K562 (cell line): ENCODE results near the gene TMEM25. TPM values are rescaled to one million over a fixed set of nuclear protein-coding genes. Genes with fewer than 3 reads are reported as not detected.

Source experiments
- ATAC-seq: fragments of 200-7000 bp; cut with Tn5 transposase; 3 replicates; pipeline ENCODE4 v1.9.1; 2020; ENCODE audit warnings: moderate library complexity
- BruUV-seq: library from RNA; stranded (reverse); fragments of 400-500 nt; replicated peaks from 2 replicates; lab custom pipeline; 2021; lab: Mats Ljungman, UMichigan
- CTCF ChIA-PET: fragments of 300-600 bp; formaldehyde crosslinking; extraction: SDS; loops from one replicate; lab custom pipeline; 2021; ENCODE audit warnings: low intra/inter-chr PET ratio; lab: Yijun Ruan, JAX
- POLR2A ChIA-PET: fragments of 300-600, 350-650 bp; sonication (Branson Sonifier 250); formaldehyde crosslinking; extraction: SDS; loops from one replicate; lab custom pipeline; 2021; ENCODE audit warnings: antibody characterized with exemption, inconsistent platforms; lab: Yijun Ruan, JAX
- DNase-seq, 4 experiments: peaks; one replicate each; pipeline versions ENCODE4 v3.0.0 to v3.0.0-alpha.2; 2011 to 2018; ENCODE audit warnings: low spot score in 3 of 4, mixed read lengths in 3 of 4; ENCODE audit errors: extremely low read depth in 1 of 4
- FAIRE-seq: peaks from 2 replicates; lab custom pipeline; 2011; peaks lifted over from hg19 to GRCh38; lab: Jason Lieb, UNC
- H2AFZ ChIP-seq: 2 replicates; pipeline ENCODE4 v1.6.0; 2011; ENCODE audit warnings: low read depth, low read length, control low read depth, inconsistent platforms
- H3K27ac ChIP-seq: fragments of 200-600 bp; 3 replicates; pipeline ENCODE4 v1.8.0; 2011; ENCODE audit warnings: low read depth, mild to moderate bottlenecking, control low read depth, inconsistent platforms, low read length, moderate library complexity, mixed read lengths; ENCODE audit errors: extremely low read depth
- H3K27me3 ChIP-seq, 2 experiments: fragments of 300-600 bp in 1 of 2; 2 replicates in 1 of 2; 3 replicates in 1 of 2; pipeline versions ENCODE4 v1.6.0 to v1.8.0; 2011; ENCODE audit warnings: inconsistent platforms in 2 of 2, low read length in 2 of 2, mild to moderate bottlenecking in 1 of 2, mixed read lengths in 1 of 2, moderate library complexity in 1 of 2; ENCODE audit not compliant: control insufficient read depth in 2 of 2, insufficient read depth in 2 of 2
- H3K36me3 ChIP-seq: fragments of 300-600 bp; 3 replicates; pipeline ENCODE4 v1.8.0; 2011; ENCODE audit warnings: mild to moderate bottlenecking, low read length, inconsistent platforms; ENCODE audit not compliant: control insufficient read depth, insufficient read depth
- H3K4me1 ChIP-seq, 2 experiments: fragments of 200-600 bp in 1 of 2; replicated peaks in 1 of 2; 2 replicates in 1 of 2; 3 replicates in 1 of 2; pipeline versions ENCODE4 v1.5.1 to v1.8.0; 2011; ENCODE audit warnings: inconsistent platforms in 2 of 2, low read length in 2 of 2, mild to moderate bottlenecking in 1 of 2, mixed read lengths in 1 of 2, moderate library complexity in 1 of 2; ENCODE audit not compliant: control insufficient read depth in 2 of 2, insufficient read depth in 2 of 2
- H3K4me2 ChIP-seq: 2 replicates; pipeline ENCODE4 v1.6.1; 2011; ENCODE audit warnings: low read length, control low read depth, inconsistent platforms, mixed read lengths; ENCODE audit not compliant: insufficient read depth
- H3K4me3 ChIP-seq: fragments of 200-600 bp; sonication (generic), shearing (Covaris generic); 2 replicates; pipeline ENCODE4 v1.5.1; 2016; ENCODE audit warnings: control low read depth, inconsistent platforms
- H3K79me2 ChIP-seq: fragments of 200-600 bp; 3 replicates; pipeline ENCODE4 v1.8.0; 2011; ENCODE audit warnings: low read length, inconsistent platforms; ENCODE audit not compliant: control insufficient read depth, insufficient read depth
- H3K9ac ChIP-seq, 2 experiments: 2 replicates each; pipeline versions ENCODE4 v1.6.0 to v1.6.1; 2011; ENCODE audit warnings: low read depth in 2 of 2, low read length in 2 of 2, control low read depth in 1 of 2, inconsistent platforms in 1 of 2, mild to moderate bottlenecking in 1 of 2, mixed read lengths in 1 of 2; ENCODE audit not compliant: insufficient read depth in 1 of 2
- H3K9me1 ChIP-seq: one replicate; pipeline ENCODE4 v1.6.0; 2011; ENCODE audit warnings: inconsistent platforms, mild to moderate bottlenecking, low read length, moderate library complexity; ENCODE audit not compliant: control insufficient read depth, insufficient read depth
- H3K9me3 ChIP-seq: replicated peaks from 2 replicates; pipeline ENCODE4 v1.5.1; 2011; ENCODE audit warnings: low read depth, low read length, inconsistent platforms; ENCODE audit not compliant: control insufficient read depth, insufficient read depth
- H4K20me1 ChIP-seq: replicated peaks from 2 replicates; pipeline ENCODE4 v1.6.1; 2011; ENCODE audit warnings: low read length, inconsistent platforms, mixed read lengths; ENCODE audit not compliant: control insufficient read depth, insufficient read depth
- ATF1 ChIP-seq, 2 experiments: fragments of 450-650 bp in 1 of 2; IDR thresholded peaks; 2 replicates each; pipeline ENCODE4 v1.6.1; 2016; ENCODE audit warnings: missing compliant biosample characterization in 1 of 2, missing genetic modification characterization in 1 of 2
- JUN ChIP-seq, 2 experiments: sonication (generic) in 1 of 2; formaldehyde crosslinking in 1 of 2; IDR thresholded peaks; 2 replicates each; pipeline versions ENCODE4 v1.6.1 to v1.8.0; 2012 to 2022; ENCODE audit warnings: borderline replicate concordance in 2 of 2, mild to moderate bottlenecking in 2 of 2, improper control_type of control experiment in 1 of 2, low read depth in 1 of 2, low read length in 1 of 2, missing genetic modification reagents in 1 of 2
- MAX ChIP-seq: sonication (generic); formaldehyde crosslinking; IDR thresholded peaks from 2 replicates; pipeline ENCODE4 v1.9.0; 2022; ENCODE audit warnings: mild to moderate bottlenecking, missing genetic modification reagents
- PHB2 ChIP-seq: fragments of 450-650 bp; IDR thresholded peaks from 2 replicates; pipeline ENCODE4 v1.6.1; 2017; ENCODE audit warnings: low read depth
- PHF8 ChIP-seq: fragments of 200-600 bp; sonication (generic); IDR thresholded peaks from 2 replicates; pipeline ENCODE4 v1.6.1; 2012; ENCODE audit warnings: mixed run types, mild to moderate bottlenecking, inconsistent platforms, low read length, moderate library complexity, borderline replicate concordance
- TEAD1 ChIP-seq, 2 experiments: fragments of 450-650 bp in 1 of 2; sonication (generic) in 1 of 2; formaldehyde crosslinking; IDR thresholded peaks; 2 replicates each; pipeline versions ENCODE4 v1.4.0 to v1.8.0; 2020 to 2022; ENCODE audit warnings: mild to moderate bottlenecking in 2 of 2, missing genetic modification reagents in 1 of 2
- TEAD4 ChIP-seq, 2 experiments: sonication (generic) in 1 of 2; formaldehyde crosslinking in 1 of 2; IDR thresholded peaks; 2 replicates each; pipeline versions ENCODE4 v1.6.1 to v1.8.0; 2012 to 2022; ENCODE audit warnings: borderline replicate concordance in 1 of 2, inconsistent platforms in 1 of 2, low read length in 1 of 2, mild to moderate bottlenecking in 1 of 2, missing genetic modification reagents in 1 of 2
- USF1 ChIP-seq: sonication (generic); formaldehyde crosslinking; IDR thresholded peaks from 2 replicates; pipeline ENCODE4 v1.9.0; 2022; ENCODE audit warnings: mild to moderate bottlenecking, missing genetic modification reagents
- ZNF449 ChIP-seq: fragments of 250-450 bp; sonication (Bioruptor Pico); IDR thresholded peaks from 2 replicates; pipeline ENCODE4 v1.8.0; 2022; ENCODE audit warnings: moderate library complexity, mild to moderate bottlenecking, inconsistent platforms
- WGBS: fragments of 100-300 bp; shearing (Covaris generic); methylation state at CpG from one replicate; pipeline ENCODE4 v1.1.6; 2016; ENCODE audit warnings: low coverage, mixed read lengths; ENCODE audit not compliant: insufficient coverage; ENCODE audit errors: missing lambda C conversion rate; 5-methylcytosine and 5-hydroxymethylcytosine counted together
- in situ Hi-C: fragments of 300-500 bp; cut with MboI; formaldehyde crosslinking; loops from 4 replicates; pipeline ENCODE4 v1.15.0; 2018; ENCODE audit warnings: inconsistent platforms, mixed read lengths
- intact Hi-C: fragments of 100-400 bp; cut with micrococcal nuclease; formaldehyde crosslinking; loops from 2 replicates; pipeline ENCODE4 v1.14.2; 2022
- polyA plus RNA-seq, 8 experiments: library from polyadenylated mRNA; depleted of rRNA in 4 of 8; stranded (reverse) in 5 of 8; unstranded in 3 of 8; fragments of >200 nt; fragmentation: Nextera tagmentation in 2 of 8; fragmentation: Illumina TruSeq in 1 of 8; extraction: Ambion mirVana in 2 of 8; extraction: Trizol in 1 of 8; gene quantifications; 2 replicates each; pipeline versions ENCODE4 v1.2.1 to v1.2.3, GENCODE V29; 2011 to 2014; ENCODE audit warnings: inconsistent platforms in 1 of 8, missing spikeins in 1 of 8
- total RNA-seq, 7 experiments: library from RNA; depleted of rRNA in 6 of 7; stranded (reverse); fragments of >200 nt in 6 of 7; fragmentation: Illumina TruSeq in 2 of 7; extraction: Trizol in 2 of 7; gene quantifications; 2 replicates each; pipeline versions ENCODE4 v1.2.1 to v1.2.3, GENCODE V29; 2011 to 2021; ENCODE audit warnings: low replicate concordance in 1 of 7
- TF ChIP-seq, protein P1 (sequence below): sonication (generic); formaldehyde crosslinking; IDR thresholded peaks from 2 replicates; pipeline ENCODE4 v1.8.0; 2022; ENCODE audit warnings: mild to moderate bottlenecking, missing genetic modification reagents

TMEM25 gene
- total and polyA plus RNA-seq, 9 of the 15 experiments (the other 6 are each of a cell fraction or from before 2014, with no cell fraction given): 0.34 to 3.8 (median 2.0) TPM

GRCh38 chr11:118530180-118530682 lies 761 bp upstream of the TMEM25 start (continued):
- no peak for TF ChIP-seq ZNF449
- TF ChIP-seq, all 486 proteins: peak for 9

DNA sequence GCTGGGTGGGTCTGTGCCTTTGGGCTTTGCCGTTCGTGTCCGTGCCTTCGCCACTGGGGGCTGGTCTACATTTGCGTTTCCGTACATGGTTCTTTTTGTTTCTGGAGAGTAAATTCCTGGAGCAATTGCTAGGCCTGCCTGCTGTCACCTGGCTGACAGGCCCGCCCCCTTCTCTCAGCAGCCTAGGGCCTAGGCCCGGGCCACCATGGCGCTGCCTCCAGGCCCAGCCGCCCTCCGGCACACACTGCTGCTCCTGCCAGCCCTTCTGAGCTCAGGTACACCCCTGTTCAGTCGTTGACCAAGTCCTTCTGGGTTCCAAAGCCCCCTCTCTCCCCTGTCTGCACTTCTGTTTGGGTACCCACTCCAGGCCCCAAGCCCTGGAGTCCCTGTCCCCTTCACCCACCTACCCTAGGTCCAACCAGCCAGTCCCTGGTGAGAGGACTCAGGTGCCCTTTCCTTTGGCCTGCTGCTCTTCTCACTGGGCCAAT lies 649 bp downstream of the TMEM25 start:
- WGBS: 48% methylated on average over 11 of the region's 12 CpGs
- Histone ChIP-seq H3K9me1 (no peaks in the 10 kb centered on the region), H3K4me1 (peaks cover 9 to 43% of the 10 kb centered on the region in 2 experiments; a peak in 4 of 5 replicates)
- in situ Hi-C loops: no loop called here
- FAIRE-seq: no peak
- DNase-seq: peak in 1 of 4 experiments; percentile 27
- TF ChIP-seq, protein P1, sequence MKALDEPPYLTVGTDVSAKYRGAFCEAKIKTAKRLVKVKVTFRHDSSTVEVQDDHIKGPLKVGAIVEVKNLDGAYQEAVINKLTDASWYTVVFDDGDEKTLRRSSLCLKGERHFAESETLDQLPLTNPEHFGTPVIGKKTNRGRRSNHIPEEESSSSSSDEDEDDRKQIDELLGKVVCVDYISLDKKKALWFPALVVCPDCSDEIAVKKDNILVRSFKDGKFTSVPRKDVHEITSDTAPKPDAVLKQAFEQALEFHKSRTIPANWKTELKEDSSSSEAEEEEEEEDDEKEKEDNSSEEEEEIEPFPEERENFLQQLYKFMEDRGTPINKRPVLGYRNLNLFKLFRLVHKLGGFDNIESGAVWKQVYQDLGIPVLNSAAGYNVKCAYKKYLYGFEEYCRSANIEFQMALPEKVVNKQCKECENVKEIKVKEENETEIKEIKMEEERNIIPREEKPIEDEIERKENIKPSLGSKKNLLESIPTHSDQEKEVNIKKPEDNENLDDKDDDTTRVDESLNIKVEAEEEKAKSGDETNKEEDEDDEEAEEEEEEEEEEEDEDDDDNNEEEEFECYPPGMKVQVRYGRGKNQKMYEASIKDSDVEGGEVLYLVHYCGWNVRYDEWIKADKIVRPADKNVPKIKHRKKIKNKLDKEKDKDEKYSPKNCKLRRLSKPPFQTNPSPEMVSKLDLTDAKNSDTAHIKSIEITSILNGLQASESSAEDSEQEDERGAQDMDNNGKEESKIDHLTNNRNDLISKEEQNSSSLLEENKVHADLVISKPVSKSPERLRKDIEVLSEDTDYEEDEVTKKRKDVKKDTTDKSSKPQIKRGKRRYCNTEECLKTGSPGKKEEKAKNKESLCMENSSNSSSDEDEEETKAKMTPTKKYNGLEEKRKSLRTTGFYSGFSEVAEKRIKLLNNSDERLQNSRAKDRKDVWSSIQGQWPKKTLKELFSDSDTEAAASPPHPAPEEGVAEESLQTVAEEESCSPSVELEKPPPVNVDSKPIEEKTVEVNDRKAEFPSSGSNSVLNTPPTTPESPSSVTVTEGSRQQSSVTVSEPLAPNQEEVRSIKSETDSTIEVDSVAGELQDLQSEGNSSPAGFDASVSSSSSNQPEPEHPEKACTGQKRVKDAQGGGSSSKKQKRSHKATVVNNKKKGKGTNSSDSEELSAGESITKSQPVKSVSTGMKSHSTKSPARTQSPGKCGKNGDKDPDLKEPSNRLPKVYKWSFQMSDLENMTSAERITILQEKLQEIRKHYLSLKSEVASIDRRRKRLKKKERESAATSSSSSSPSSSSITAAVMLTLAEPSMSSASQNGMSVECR (CRISPR knock-in tag): peak; percentile 30; the same call in 1 of the 2 replicates
- no peak for TF ChIP-seq JUN (IDR thresholded peaks at IDR 0.05; ENCODE audit: borderline replicate concordance, low read depth, low read length)
- TF ChIP-seq JUN (CRISPR knock-in tag; IDR thresholded peaks at IDR 0.05; ENCODE audit: borderline replicate concordance): peak; percentile 27; the same call in 1 of the 2 replicates
- TF ChIP-seq ATF1 (CRISPR knock-in tag; IDR thresholded peaks at IDR 0.05): no peak
- no peak for TF ChIP-seq ATF1 (tag; IDR thresholded peaks at IDR 0.05)
- TF ChIP-seq USF1 (CRISPR knock-in tag): peak; percentile 7; the same call in 1 of the 2 replicates
- TF ChIP-seq MAX (CRISPR knock-in tag): peak; percentile 24; the same call in 1 of the 2 replicates
- 0 out of 4 replicates have a peak, but pooled peaks of 1 of the 2 experiments have one; percentile 31 for TF ChIP-seq TEAD1 (CRISPR knock-in tag; IDR thresholded peaks at IDR 0.05)
- TF ChIP-seq PHF8: no peak
- TF ChIP-seq PHB2: no peak
- no peak for TF ChIP-seq TEAD4 (IDR thresholded peaks at IDR 0.05; ENCODE audit: low read length)
- TF ChIP-seq TEAD4 (CRISPR knock-in tag; IDR thresholded peaks at IDR 0.05; ENCODE audit: borderline replicate concordance): peak; percentile 29; the same call in 1 of the 2 replicates
- TF ChIP-seq, all 486 proteins: peak for 6
- Histone ChIP-seq H2AFZ (peak overlapping the region; percentile 91), H3K27ac (no peak overlapping the region), H3K36me3 (no peaks in the 10 kb centered on the region; the same call in 2 of the 3 replicates), H3K4me2 (peak overlapping the region; percentile 85), H4K20me1 (no peaks in the 10 kb centered on the region), H3K27me3 (no peaks in the 10 kb centered on the region), H3K4me3 (peak overlapping the region; percentile 65), H3K79me2 (no peaks in the 10 kb centered on the region; the same call in 2 of the 3 replicates), H3K9me3 (no peaks in the 10 kb centered on the region), H3K9ac (peak overlapping the region; percentile 69 to 91; a peak in 3 of 4 replicates)
- CTCF ChIA-PET: no interaction called here
- no TSS peak for BruUV-seq
- intact Hi-C loops: loop anchor here (5.0 kb wide), 1 partner anchor 36 kb away; the partner anchor contains the start of gene IFT46
- no peak for ATAC-seq
- POLR2A ChIA-PET: interaction anchor here (1.0 kb wide), 1 partner anchor 15 kb away, joined by 3 read pairs; no protein-coding TSS in a partner anchor
